Smooth muscle cell (in vitro differentiated cells): Measurements from ENCODE around the gene TTC39B. TPM values are rescaled to one million over a fixed set of nuclear protein-coding genes. Genes with fewer than 3 reads are reported as not detected.

Experiments
- DNase-seq: peaks from one replicate; lab custom pipeline; 2025; ENCODE audit not compliant: unreplicated experiment; lab: John Stamatoyannopoulos, UW
- H2AFZ ChIP-seq: fragments of 200-600 bp; sonication (generic); 2 replicates; pipeline ENCODE4 v1.6.0; 2016; ENCODE audit warnings: antibody characterized with exemption, low read depth, mild to moderate bottlenecking
- H3F3A ChIP-seq: fragments of 200-600 bp; sonication (generic); 2 replicates; pipeline ENCODE4 v1.6.0; 2017; ENCODE audit warnings: antibody characterized with exemption, low read depth
- H3K27ac ChIP-seq: fragments of 200-600 bp; sonication (generic); 2 replicates; pipeline ENCODE4 v1.5.1; 2016; ENCODE audit warnings: low read depth, mild to moderate bottlenecking
- H3K27me3 ChIP-seq: fragments of 200-600 bp; sonication (generic); 2 replicates; pipeline ENCODE4 v1.6.1; 2016; ENCODE audit warnings: low read depth, mild to moderate bottlenecking
- H3K36me3 ChIP-seq: fragments of 200-600 bp; sonication (generic); 2 replicates; pipeline ENCODE4 v1.5.1; 2016; ENCODE audit warnings: low read depth
- H3K4me1 ChIP-seq: fragments of 200-600 bp; sonication (generic); 2 replicates; pipeline ENCODE4 v1.5.1; 2016; ENCODE audit warnings: low read depth
- H3K4me2 ChIP-seq: fragments of 200-600 bp; sonication (generic); 2 replicates; pipeline ENCODE4 v1.6.0; 2016; ENCODE audit warnings: mild to moderate bottlenecking
- H3K4me3 ChIP-seq: fragments of 200-600 bp; sonication (generic); 2 replicates; pipeline ENCODE4 v1.5.1; 2016; ENCODE audit warnings: mild to moderate bottlenecking
- H3K79me2 ChIP-seq: fragments of 200-600 bp; sonication (generic); 2 replicates; pipeline ENCODE4 v1.6.0; 2016; ENCODE audit warnings: low read depth, mild to moderate bottlenecking
- H3K9ac ChIP-seq: fragments of 200-600 bp; sonication (generic); 2 replicates; pipeline ENCODE4 v1.6.0; 2016; ENCODE audit warnings: low read depth
- H3K9me3 ChIP-seq: fragments of 200-600 bp; sonication (generic); replicated peaks from 2 replicates; pipeline ENCODE4 v1.5.1; 2016; ENCODE audit warnings: low read depth
- H4K20me1 ChIP-seq: fragments of 200-600 bp; sonication (generic); 2 replicates; pipeline ENCODE4 v1.6.0; 2016; ENCODE audit warnings: low read depth
- WGBS: methylation state at CpG from one replicate; pipeline ENCODE4 v1.1.7; 2016; ENCODE audit warnings: low lambda C conversion rate; 5-methylcytosine and 5-hydroxymethylcytosine counted together
- polyA plus RNA-seq: library from polyadenylated mRNA; unstranded; fragments of >200 nt; fragmentation: Nextera tagmentation; extraction: Ambion mirVana; gene quantifications from 2 replicates; pipeline ENCODE4 v1.2.1, GENCODE V29; 2016
- total RNA-seq: library from RNA; depleted of rRNA; stranded (reverse); fragments of >200 nt; gene quantifications from 2 replicates; pipeline ENCODE4 v1.2.3, GENCODE V29; 2014
- TF ChIP-seq, protein P1 (sequence below): fragments of 200-600 bp; sonication (generic); IDR thresholded peaks from 2 replicates; pipeline ENCODE4 v1.5.1; 2017; ENCODE audit warnings: borderline replicate concordance, mild to moderate bottlenecking, antibody characterized with exemption; ENCODE audit not compliant: insufficient read depth, poor library complexity, severe bottlenecking

The TTC39B gene
- total and polyA plus RNA-seq, 2 experiments from 2014 or later: 3.8 to 13.3 TPM

DNA sequence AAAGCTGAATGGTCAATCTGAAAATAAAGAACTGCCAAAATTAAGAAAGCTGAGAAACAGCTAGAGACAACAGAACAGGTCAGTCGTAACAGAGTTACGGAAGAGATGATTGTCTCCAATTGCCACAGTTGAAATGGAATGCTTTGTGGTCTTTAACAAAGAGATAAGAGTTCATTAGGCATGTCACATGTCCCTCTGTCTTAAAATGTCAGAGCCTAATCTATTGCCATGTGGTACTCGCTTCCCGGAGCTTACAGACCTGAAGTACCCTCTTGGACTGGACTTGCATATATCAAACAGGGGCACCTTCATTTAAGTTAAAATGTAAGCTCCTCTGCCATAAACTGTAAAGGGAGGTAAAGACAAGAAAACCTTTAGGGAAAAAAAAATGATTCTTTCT lies 19.7 kb downstream of the TTC39B start:
- DNase-seq: no peak
- H2AFZ ChIP-seq: no peak overlapping the region
- H3K4me3 ChIP-seq: no peak overlapping the region
- H4K20me1 ChIP-seq: peaks cover 4% of the 10 kb centered on the region
- H3K9me3 ChIP-seq: no peaks in the 10 kb centered on the region
- no peaks in the 10 kb centered on the region for H3K36me3 ChIP-seq
- no peak overlapping the region for H3K9ac ChIP-seq
- peaks cover 19% of the 10 kb centered on the region for H3K79me2 ChIP-seq
- H3K27ac ChIP-seq: no peak overlapping the region
- H3K4me1 ChIP-seq: no peaks in the 10 kb centered on the region
- H3F3A ChIP-seq: no peaks in the 10 kb centered on the region
- H3K27me3 ChIP-seq: no peaks in the 10 kb centered on the region
- TF ChIP-seq, protein P1, sequence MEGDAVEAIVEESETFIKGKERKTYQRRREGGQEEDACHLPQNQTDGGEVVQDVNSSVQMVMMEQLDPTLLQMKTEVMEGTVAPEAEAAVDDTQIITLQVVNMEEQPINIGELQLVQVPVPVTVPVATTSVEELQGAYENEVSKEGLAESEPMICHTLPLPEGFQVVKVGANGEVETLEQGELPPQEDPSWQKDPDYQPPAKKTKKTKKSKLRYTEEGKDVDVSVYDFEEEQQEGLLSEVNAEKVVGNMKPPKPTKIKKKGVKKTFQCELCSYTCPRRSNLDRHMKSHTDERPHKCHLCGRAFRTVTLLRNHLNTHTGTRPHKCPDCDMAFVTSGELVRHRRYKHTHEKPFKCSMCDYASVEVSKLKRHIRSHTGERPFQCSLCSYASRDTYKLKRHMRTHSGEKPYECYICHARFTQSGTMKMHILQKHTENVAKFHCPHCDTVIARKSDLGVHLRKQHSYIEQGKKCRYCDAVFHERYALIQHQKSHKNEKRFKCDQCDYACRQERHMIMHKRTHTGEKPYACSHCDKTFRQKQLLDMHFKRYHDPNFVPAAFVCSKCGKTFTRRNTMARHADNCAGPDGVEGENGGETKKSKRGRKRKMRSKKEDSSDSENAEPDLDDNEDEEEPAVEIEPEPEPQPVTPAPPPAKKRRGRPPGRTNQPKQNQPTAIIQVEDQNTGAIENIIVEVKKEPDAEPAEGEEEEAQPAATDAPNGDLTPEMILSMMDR: no peak
- WGBS: 42% methylated on average over 4 of the region's 4 CpGs
- no peak overlapping the region for H3K4me2 ChIP-seq

DNA sequence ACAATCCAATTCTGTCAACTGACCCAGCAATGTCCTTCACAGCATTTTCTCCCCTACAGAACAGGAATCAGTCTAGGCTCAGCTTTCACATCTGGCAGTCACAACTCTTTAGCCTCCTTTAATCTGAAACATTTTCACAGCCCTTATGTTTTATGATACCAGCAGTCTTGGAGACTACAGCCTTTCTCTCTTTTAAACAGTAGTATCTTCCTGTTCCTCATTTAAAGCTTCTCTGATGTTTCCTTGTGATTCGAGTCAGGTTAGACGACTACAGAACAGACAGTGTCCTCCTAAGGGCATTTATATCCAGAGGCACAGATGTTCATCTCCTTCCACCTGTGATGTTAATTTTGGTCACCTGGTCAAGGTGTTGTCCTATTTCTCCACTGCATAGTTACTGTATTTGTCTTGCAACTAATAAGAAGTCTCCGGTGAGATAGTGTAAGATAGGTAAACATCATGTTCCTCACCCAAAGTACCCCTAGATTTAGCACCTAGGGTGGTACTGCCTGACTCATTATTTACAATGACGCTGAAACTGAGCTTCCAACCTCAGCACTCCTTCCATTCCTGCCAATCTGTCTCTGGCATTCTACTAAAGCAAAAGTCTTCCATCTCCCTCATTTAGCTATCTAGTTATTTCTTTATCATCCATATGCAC lies 20.7 kb downstream of the TTC39B start:
- WGBS: 79% methylated on average over 4 of the region's 4 CpGs
- Histone ChIP-seq H3K4me2 (no peak overlapping the region), H3K9me3 (no peaks in the 10 kb centered on the region), H3K79me2 (peaks cover 19% of the 10 kb centered on the region), H3K36me3 (no peaks in the 10 kb centered on the region), H3K9ac (no peak overlapping the region), H4K20me1 (peaks cover 4% of the 10 kb centered on the region), H3F3A (no peaks in the 10 kb centered on the region), H3K27me3 (no peaks in the 10 kb centered on the region), H3K4me1 (no peaks in the 10 kb centered on the region), H3K27ac (no peak overlapping the region), H2AFZ (no peak overlapping the region), H3K4me3 (no peak overlapping the region)
- TF ChIP-seq, protein P1: no peak
- DNase-seq: no peak

DNA sequence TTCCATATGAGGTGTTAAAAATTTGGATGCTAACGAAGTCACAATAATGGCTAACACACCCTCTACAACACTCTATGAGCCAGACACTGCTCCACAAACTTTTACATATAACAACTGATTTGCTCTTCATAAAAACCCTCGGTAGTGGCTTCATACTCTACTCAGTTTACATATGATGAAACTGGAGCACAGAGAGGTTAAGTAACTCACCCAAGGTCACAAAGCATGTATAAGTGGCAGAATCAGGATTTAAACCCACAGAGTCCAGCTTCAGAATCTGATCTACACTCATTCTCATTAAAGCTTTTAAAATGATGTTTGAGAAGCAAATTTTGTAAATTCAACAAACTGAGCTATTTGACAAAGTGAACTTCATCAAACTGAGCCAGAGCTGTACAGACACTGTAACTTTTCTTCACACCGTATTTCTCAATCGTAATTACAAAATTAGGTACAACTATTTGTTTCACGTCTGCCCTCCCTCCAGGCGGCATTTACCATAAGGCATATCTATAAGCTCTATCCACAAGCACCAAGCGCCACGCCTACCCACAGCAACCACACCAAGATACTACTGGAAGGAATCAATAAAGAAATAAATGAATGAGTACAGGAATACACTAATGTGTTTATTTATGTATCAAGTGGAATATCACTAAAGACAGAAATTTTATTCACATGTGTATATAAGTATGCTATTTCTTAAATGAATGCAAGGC lies 24.3 kb downstream of the TTC39B start:
- Histone ChIP-seq H3K4me3 (no peak overlapping the region), H2AFZ (no peak overlapping the region), H3K4me2 (no peak overlapping the region), H3K27ac (no peak overlapping the region), H4K20me1 (peaks cover 4% of the 10 kb centered on the region), H3K9me3 (no peaks in the 10 kb centered on the region), H3K79me2 (peaks cover 16% of the 10 kb centered on the region), H3K36me3 (no peaks in the 10 kb centered on the region), H3K9ac (no peak overlapping the region), H3K4me1 (no peaks in the 10 kb centered on the region), H3K27me3 (no peaks in the 10 kb centered on the region), H3F3A (no peaks in the 10 kb centered on the region)
- TF ChIP-seq, protein P1: no peak
- no peak for DNase-seq
- WGBS: 96% methylated on average over 8 of the region's 8 CpGs
